GM12873 (cell line): Measurements from ENCODE around the gene YTHDF2.

ENCODE experiments used
- CTCF ChIP-seq: IDR thresholded peaks from 2 replicates; pipeline ENCODE4 v1.5.1; 2012; ENCODE audit warnings: low read depth, mild to moderate bottlenecking, moderate library complexity, low read length, control low read depth; ENCODE audit not compliant: insufficient read depth; ENCODE audit errors: missing control alignments

YTHDF2 gene

GRCh38 chr1:28773105-28773504, 36.4 kb downstream of the YTHDF2 start:
- no peak for TF ChIP-seq CTCF

GRCh38 chr1:28775121-28775942, 38.6 kb downstream of the YTHDF2 start:
- TF ChIP-seq CTCF, result no peak

- no peak for TF ChIP-seq CTCF
These were observed 39.6 kb downstream of the YTHDF2 start for GRCh38 chr1:28776341-28776740.

- no peak for TF ChIP-seq CTCF
These were observed 41.3 kb downstream of the YTHDF2 start for GRCh38 chr1:28778021-28778420.

GRCh38 chr1:28779751-28780408, 43.1 kb downstream of the YTHDF2 start:
- TF ChIP-seq CTCF, result no peak

GRCh38 chr1:28781305-28781704, 44.6 kb downstream of the YTHDF2 start:
- no peak for TF ChIP-seq CTCF

- TF ChIP-seq CTCF, result no peak
These were observed 45.3 kb downstream of the YTHDF2 start for GRCh38 chr1:28782011-28782410.
